Measurements from ENCODE around the gene CD59.

The CD59 gene

GRCh38 chr11:33659370-33660139 is 76.7 kb downstream of the CD59 start:
- no peaks in the 10 kb centered on the region for H3K4me1 ChIP-seq (ENCODE audit: control insufficient read depth, low read depth, low read length)
- no peak overlapping the region for H2BK5ac ChIP-seq (ENCODE audit: low read length)
- no peak for DNase-seq
- H3K27me3 ChIP-seq (ENCODE audit: insufficient read depth, low read length, poor library complexity): no peaks in the 10 kb centered on the region
- H2BK15ac ChIP-seq (replicated peaks; ENCODE audit: low read depth): no peak overlapping the region
- WGBS (ENCODE audit: extremely low coverage, insufficient coverage, low lambda C conversion rate): no CpG with 5 or more reads among the region's 5 CpGs
- no peak overlapping the region for H3K27ac ChIP-seq (ENCODE audit: low read depth, low read length)
- no peak overlapping the region for H4K5ac ChIP-seq (ENCODE audit: low read length)
- no peak overlapping the region for H3K4ac ChIP-seq (ENCODE audit: low read depth, low read length)
- H3K23ac ChIP-seq (ENCODE audit: low read length): no peak overlapping the region
- no peak overlapping the region for H3K9ac ChIP-seq (ENCODE audit: low read length)
- H3K4me2 ChIP-seq (ENCODE audit: low read length): no peak overlapping the region
- no peak overlapping the region for H2AK5ac ChIP-seq (ENCODE audit: low read length)
- no peak overlapping the region for H4K8ac ChIP-seq (ENCODE audit: low read depth, low read length)
- no peak overlapping the region for H3K18ac ChIP-seq (ENCODE audit: low read length)
- no peaks in the 10 kb centered on the region for H3K36me3 ChIP-seq (ENCODE audit: control insufficient read depth, insufficient read depth, low read length)
- H3K79me1 ChIP-seq (ENCODE audit: low read length): no peaks in the 10 kb centered on the region
- no peak overlapping the region for H3K56ac ChIP-seq (ENCODE audit: low read length)
- no peaks in the 10 kb centered on the region for H3K79me2 ChIP-seq (ENCODE audit: control insufficient read depth, insufficient read depth, low read length)
- no peak overlapping the region for H3K4me3 ChIP-seq (ENCODE audit: low read length)
- H2BK120ac ChIP-seq (ENCODE audit: low read depth, low read length): no peak overlapping the region

GRCh38 chr11:33658195-33658900 is 77.9 kb downstream of the CD59 start:
- H2AK5ac ChIP-seq (ENCODE audit: low read length): no peak overlapping the region
- no peak overlapping the region for H3K27ac ChIP-seq (ENCODE audit: low read depth, low read length)
- H3K4me1 ChIP-seq (ENCODE audit: control insufficient read depth, low read depth, low read length): no peaks in the 10 kb centered on the region
- no peak overlapping the region for H4K8ac ChIP-seq (ENCODE audit: low read depth, low read length)
- H3K4ac ChIP-seq (ENCODE audit: low read depth, low read length): no peak overlapping the region
- no peak overlapping the region for H3K4me3 ChIP-seq (ENCODE audit: low read length)
- no peaks in the 10 kb centered on the region for H3K79me2 ChIP-seq (ENCODE audit: control insufficient read depth, insufficient read depth, low read length)
- DNase-seq: peak; percentile 13
- H4K5ac ChIP-seq (ENCODE audit: low read length): no peak overlapping the region
- H3K36me3 ChIP-seq (ENCODE audit: control insufficient read depth, insufficient read depth, low read length): no peaks in the 10 kb centered on the region
- H3K27me3 ChIP-seq (ENCODE audit: insufficient read depth, low read length, poor library complexity): no peaks in the 10 kb centered on the region
- H3K23ac ChIP-seq (ENCODE audit: low read length): no peak overlapping the region
- H3K9ac ChIP-seq (ENCODE audit: low read length): no peak overlapping the region
- H3K18ac ChIP-seq (ENCODE audit: low read length): no peak overlapping the region
- no peak overlapping the region for H2BK15ac ChIP-seq (replicated peaks; ENCODE audit: low read depth)
- no peak overlapping the region for H2BK5ac ChIP-seq (ENCODE audit: low read length)
- no peak overlapping the region for H2BK120ac ChIP-seq (ENCODE audit: low read depth, low read length)
- H3K56ac ChIP-seq (ENCODE audit: low read length): no peak overlapping the region
- WGBS (ENCODE audit: extremely low coverage, insufficient coverage, low lambda C conversion rate): no CpG with 5 or more reads among the region's 22 CpGs
- H3K4me2 ChIP-seq (ENCODE audit: low read length): no peak overlapping the region
- no peaks in the 10 kb centered on the region for H3K79me1 ChIP-seq (ENCODE audit: low read length)

GRCh38 chr11:33657757-33658156 is 78.5 kb downstream of the CD59 start:
- Histone ChIP-seq H3K9ac (ENCODE audit: low read length) (no peak overlapping the region), H2AK5ac (ENCODE audit: low read length) (no peak overlapping the region), H2BK120ac (ENCODE audit: low read depth, low read length) (no peak overlapping the region), H3K18ac (ENCODE audit: low read length) (no peak overlapping the region), H3K79me1 (ENCODE audit: low read length) (no peaks in the 10 kb centered on the region), H3K27me3 (ENCODE audit: insufficient read depth, low read length, poor library complexity) (no peaks in the 10 kb centered on the region), H3K27ac (ENCODE audit: low read depth, low read length) (no peak overlapping the region), H3K56ac (ENCODE audit: low read length) (no peak overlapping the region), H4K5ac (ENCODE audit: low read length) (no peak overlapping the region), H3K4me3 (ENCODE audit: low read length) (no peak overlapping the region), H3K23ac (ENCODE audit: low read length) (no peak overlapping the region), H3K4me2 (ENCODE audit: low read length) (no peak overlapping the region), H3K4me1 (ENCODE audit: control insufficient read depth, low read depth, low read length) (peaks cover 2% of the 10 kb centered on the region), H4K8ac (ENCODE audit: low read depth, low read length) (no peak overlapping the region), H3K79me2 (ENCODE audit: control insufficient read depth, insufficient read depth, low read length) (no peaks in the 10 kb centered on the region), H2BK5ac (ENCODE audit: low read length) (no peak overlapping the region), H3K4ac (ENCODE audit: low read depth, low read length) (no peak overlapping the region), H3K36me3 (ENCODE audit: control insufficient read depth, insufficient read depth, low read length) (no peaks in the 10 kb centered on the region), H2BK15ac (replicated peaks; ENCODE audit: low read depth) (no peak overlapping the region)
- no CpG with 5 or more reads among the region's 3 CpGs for WGBS (ENCODE audit: extremely low coverage, insufficient coverage, low lambda C conversion rate)
- no peak for DNase-seq

GRCh38 chr11:33656768-33657167 is 79.5 kb downstream of the CD59 start:
- Histone ChIP-seq H3K9ac (ENCODE audit: low read length) (no peak overlapping the region), H2BK5ac (ENCODE audit: low read length) (no peak overlapping the region), H3K4ac (ENCODE audit: low read depth, low read length) (no peak overlapping the region), H4K8ac (ENCODE audit: low read depth, low read length) (no peak overlapping the region), H3K79me2 (ENCODE audit: control insufficient read depth, insufficient read depth, low read length) (no peaks in the 10 kb centered on the region), H3K56ac (ENCODE audit: low read length) (no peak overlapping the region), H3K27ac (ENCODE audit: low read depth, low read length) (no peak overlapping the region), H2BK120ac (ENCODE audit: low read depth, low read length) (no peak overlapping the region), H2AK5ac (ENCODE audit: low read length) (no peak overlapping the region), H2BK15ac (replicated peaks; ENCODE audit: low read depth) (no peak overlapping the region), H3K23ac (ENCODE audit: low read length) (no peak overlapping the region), H3K18ac (ENCODE audit: low read length) (no peak overlapping the region), H4K5ac (ENCODE audit: low read length) (no peak overlapping the region), H3K4me1 (ENCODE audit: control insufficient read depth, low read depth, low read length) (peaks cover 7% of the 10 kb centered on the region), H3K27me3 (ENCODE audit: insufficient read depth, low read length, poor library complexity) (no peaks in the 10 kb centered on the region), H3K36me3 (ENCODE audit: control insufficient read depth, insufficient read depth, low read length) (no peaks in the 10 kb centered on the region), H3K79me1 (ENCODE audit: low read length) (no peaks in the 10 kb centered on the region), H3K4me2 (ENCODE audit: low read length) (no peak overlapping the region), H3K4me3 (ENCODE audit: low read length) (no peak overlapping the region)
- DNase-seq: no peak
- no CpG with 5 or more reads among the region's 7 CpGs for WGBS (ENCODE audit: extremely low coverage, insufficient coverage, low lambda C conversion rate)

GRCh38 chr11:33655842-33656600 is 80.2 kb downstream of the CD59 start:
- DNase-seq: no peak
- Histone ChIP-seq H3K56ac (ENCODE audit: low read length) (no peak overlapping the region), H3K9ac (ENCODE audit: low read length) (no peak overlapping the region), H3K4me2 (ENCODE audit: low read length) (no peak overlapping the region), H3K36me3 (ENCODE audit: control insufficient read depth, insufficient read depth, low read length) (no peaks in the 10 kb centered on the region), H3K18ac (ENCODE audit: low read length) (no peak overlapping the region), H2AK5ac (ENCODE audit: low read length) (no peak overlapping the region), H3K4ac (ENCODE audit: low read depth, low read length) (no peak overlapping the region), H2BK120ac (ENCODE audit: low read depth, low read length) (no peak overlapping the region), H4K5ac (ENCODE audit: low read length) (no peak overlapping the region), H3K4me3 (ENCODE audit: low read length) (no peak overlapping the region), H2BK15ac (replicated peaks; ENCODE audit: low read depth) (no peak overlapping the region), H3K79me2 (ENCODE audit: control insufficient read depth, insufficient read depth, low read length) (no peaks in the 10 kb centered on the region), H3K23ac (ENCODE audit: low read length) (no peak overlapping the region), H3K27ac (ENCODE audit: low read depth, low read length) (no peak overlapping the region), H3K79me1 (ENCODE audit: low read length) (no peaks in the 10 kb centered on the region), H4K8ac (ENCODE audit: low read depth, low read length) (no peak overlapping the region), H2BK5ac (ENCODE audit: low read length) (no peak overlapping the region), H3K4me1 (ENCODE audit: control insufficient read depth, low read depth, low read length) (peaks cover 7% of the 10 kb centered on the region), H3K27me3 (ENCODE audit: insufficient read depth, low read length, poor library complexity) (no peaks in the 10 kb centered on the region)
- no CpG with 5 or more reads among the region's 11 CpGs for WGBS (ENCODE audit: extremely low coverage, insufficient coverage, low lambda C conversion rate)

Measured in mesendoderm (in vitro differentiated cells).